ENCODE data around the gene PPP3R2.

GRCh38 chr9:101586651-101587050, 8.1 kb downstream of the PPP3R2 start:
- TF ChIP-seq CTCF (IDR thresholded peaks at IDR 0.05; ENCODE audit: insufficient read depth, low read length, poor library complexity, severe bottlenecking) = no peak
- TF ChIP-seq EZH2phosphoT487 (conservative IDR thresholded peaks at IDR 0.05; ENCODE audit: low read length) = no peak

Data from SU-DHL-6 (cell line).